SK-N-SH treated with all-trans-retinoic acid at 6 μM for 48 hours (cell line): Measurements from ENCODE around the gene STS.

ENCODE experiments used
- BACH2 ChIP-seq: fragments of 250-450 bp; sonication (Bioruptor Pico); IDR thresholded peaks from 2 replicates; pipeline ENCODE4 v1.9.0; 2021; ENCODE audit warnings: mild to moderate bottlenecking, borderline replicate concordance
- ESRRG ChIP-seq: fragments of 250-450 bp; sonication (Bioruptor Pico); IDR thresholded peaks from 2 replicates; pipeline ENCODE4 v1.6.1; 2021; ENCODE audit warnings: mild to moderate bottlenecking
- SNAI2 ChIP-seq: fragments of 250-450 bp; sonication (Bioruptor Pico); IDR thresholded peaks from 2 replicates; pipeline ENCODE4 v1.5.0; 2020; ENCODE audit warnings: mild to moderate bottlenecking, moderate library complexity
- ZFP3 ChIP-seq: fragments of 250-450 bp; sonication (Bioruptor Pico); IDR thresholded peaks from 2 replicates; pipeline ENCODE4 v1.5.0; 2020; ENCODE audit warnings: mild to moderate bottlenecking, moderate library complexity
- TF ChIP-seq, protein P1 (sequence below): fragments of 250-450 bp; sonication (Bioruptor Pico); IDR thresholded peaks from 2 replicates; pipeline ENCODE4 v1.8.0; 2020; ENCODE audit warnings: mild to moderate bottlenecking, moderate library complexity, borderline replicate concordance
- TF ChIP-seq, protein P2 (sequence below): fragments of 250-450 bp; sonication (Bioruptor Pico); IDR thresholded peaks from 2 replicates; pipeline ENCODE4 v1.5.1; 2020; ENCODE audit warnings: low read depth, mild to moderate bottlenecking, moderate library complexity

DNA sequence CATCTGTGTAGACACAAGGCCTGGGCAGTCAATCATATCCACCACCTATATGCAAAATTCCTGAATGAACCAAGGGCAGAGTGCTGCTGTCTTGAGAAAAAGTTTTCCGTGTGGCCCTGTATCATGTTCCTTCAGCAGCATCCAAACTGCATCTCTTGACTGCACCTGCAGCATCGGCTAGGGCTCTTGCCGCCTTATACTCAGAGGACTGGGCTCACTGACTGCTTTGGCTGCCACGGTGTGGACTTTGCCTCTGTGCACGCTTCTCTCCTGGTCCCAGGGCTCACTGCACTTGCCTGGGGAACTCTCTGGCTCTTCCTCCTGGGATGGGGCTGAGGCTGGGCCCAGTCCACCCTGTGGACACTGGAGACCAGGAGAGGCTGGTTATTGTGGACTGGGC, 39.5 kb upstream of the STS start:
- TF ChIP-seq, protein P1, sequence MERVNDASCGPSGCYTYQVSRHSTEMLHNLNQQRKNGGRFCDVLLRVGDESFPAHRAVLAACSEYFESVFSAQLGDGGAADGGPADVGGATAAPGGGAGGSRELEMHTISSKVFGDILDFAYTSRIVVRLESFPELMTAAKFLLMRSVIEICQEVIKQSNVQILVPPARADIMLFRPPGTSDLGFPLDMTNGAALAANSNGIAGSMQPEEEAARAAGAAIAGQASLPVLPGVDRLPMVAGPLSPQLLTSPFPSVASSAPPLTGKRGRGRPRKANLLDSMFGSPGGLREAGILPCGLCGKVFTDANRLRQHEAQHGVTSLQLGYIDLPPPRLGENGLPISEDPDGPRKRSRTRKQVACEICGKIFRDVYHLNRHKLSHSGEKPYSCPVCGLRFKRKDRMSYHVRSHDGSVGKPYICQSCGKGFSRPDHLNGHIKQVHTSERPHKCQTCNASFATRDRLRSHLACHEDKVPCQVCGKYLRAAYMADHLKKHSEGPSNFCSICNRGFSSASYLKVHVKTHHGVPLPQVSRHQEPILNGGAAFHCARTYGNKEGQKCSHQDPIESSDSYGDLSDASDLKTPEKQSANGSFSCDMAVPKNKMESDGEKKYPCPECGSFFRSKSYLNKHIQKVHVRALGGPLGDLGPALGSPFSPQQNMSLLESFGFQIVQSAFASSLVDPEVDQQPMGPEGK, result no peak
- no peak for TF ChIP-seq SNAI2 (CRISPR knock-in tag)
- TF ChIP-seq ESRRG (CRISPR knock-in tag), result no peak
- TF ChIP-seq BACH2, result no peak
- TF ChIP-seq, protein P2, sequence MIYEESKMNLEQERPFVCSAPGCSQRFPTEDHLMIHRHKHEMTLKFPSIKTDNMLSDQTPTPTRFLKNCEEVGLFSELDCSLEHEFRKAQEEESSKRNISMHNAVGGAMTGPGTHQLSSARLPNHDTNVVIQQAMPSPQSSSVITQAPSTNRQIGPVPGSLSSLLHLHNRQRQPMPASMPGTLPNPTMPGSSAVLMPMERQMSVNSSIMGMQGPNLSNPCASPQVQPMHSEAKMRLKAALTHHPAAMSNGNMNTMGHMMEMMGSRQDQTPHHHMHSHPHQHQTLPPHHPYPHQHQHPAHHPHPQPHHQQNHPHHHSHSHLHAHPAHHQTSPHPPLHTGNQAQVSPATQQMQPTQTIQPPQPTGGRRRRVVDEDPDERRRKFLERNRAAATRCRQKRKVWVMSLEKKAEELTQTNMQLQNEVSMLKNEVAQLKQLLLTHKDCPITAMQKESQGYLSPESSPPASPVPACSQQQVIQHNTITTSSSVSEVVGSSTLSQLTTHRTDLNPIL, result no peak
- no peak for TF ChIP-seq ZFP3 (CRISPR knock-in tag)
